Activated T-cell treated with anti-CD3 and anti-CD28 coated beads, Interleukin-2, amount 50 U/mL, for 72 hours (primary cell): ENCODE data around the gene ZMYND8. TPM values are rescaled to one million over a fixed set of nuclear protein-coding genes. Genes with fewer than 3 reads are reported as not detected.
A peak's percentile ranks its signal among the peaks of the same experiment; 100 is the strongest.
"Not testable (repeated sequence)": the region's sequence is repeated elsewhere in the genome, so short reads cannot be mapped to it uniquely, and the experiment has no call there.

ENCODE experiments used
- ATAC-seq, 2 donors: fragments of 150-1000 bp; cut with Tn5 transposase; replicated peaks in 1 of 2; 2 replicates each; pipeline ENCODE4 v1.10.0; 2021; ENCODE audit warnings: moderate library complexity in 2 of 2, mild to moderate bottlenecking in 1 of 2
- DNase-seq, 2 donors: peaks; one replicate each; pipeline ENCODE4 v3.0.0; 2021 to 2022; ENCODE audit warnings: mixed read lengths in 1 of 2
- H3K27ac Mint-ChIP-seq: one replicate; pipeline ENCODE4 v1.8.0; 2022; ENCODE audit warnings: mild to moderate bottlenecking, moderate library complexity, mixed read lengths
- H3K27me3 Mint-ChIP-seq: one replicate; pipeline ENCODE4 v1.8.0; 2022; ENCODE audit warnings: low read depth, mixed read lengths
- H3K36me3 Mint-ChIP-seq, 2 donors: one replicate each; pipeline ENCODE4 v1.8.0; 2022; ENCODE audit warnings: mixed read lengths in 2 of 2, mild to moderate bottlenecking in 1 of 2; ENCODE audit not compliant: insufficient read depth in 2 of 2
- H3K4me1 Mint-ChIP-seq: one replicate; pipeline ENCODE4 v1.8.0; 2022; ENCODE audit warnings: low read depth, mixed read lengths
- H3K4me3 Mint-ChIP-seq, 2 donors: one replicate each; pipeline ENCODE4 v1.8.0; 2022; ENCODE audit warnings: mild to moderate bottlenecking in 2 of 2, mixed read lengths in 2 of 2, moderate library complexity in 2 of 2
- H3K9me3 Mint-ChIP-seq, 2 donors: one replicate each; pipeline ENCODE4 v1.8.0; 2022; ENCODE audit warnings: mixed read lengths in 2 of 2
- total RNA-seq, 2 donors: library from RNA; stranded (reverse); gene quantifications; one replicate each; pipeline ENCODE4 v1.2.3, GENCODE V29; 2022

ZMYND8 gene
- total RNA-seq, 2 donors from 2014 or later = 34.3 to 40.1 TPM

GRCh38 chr20:47272893-47273590 is 83.5 kb downstream of the ZMYND8 start:
- DNase-seq (peak; percentile 58 to 69), ATAC-seq (peak; percentile 65 to 66)
- Mint-ChIP-seq H3K27ac (peak overlapping the region; percentile 94), H3K4me1 (peaks cover 50% of the 10 kb centered on the region), H3K4me3 (peak overlapping the region; percentile 82 to 90), H3K36me3 (peaks cover 8 to 24% of the 10 kb centered on the region in 2 donors), H3K27me3 (no peaks in the 10 kb centered on the region), H3K9me3 (no peaks in the 10 kb centered on the region)

DNA sequence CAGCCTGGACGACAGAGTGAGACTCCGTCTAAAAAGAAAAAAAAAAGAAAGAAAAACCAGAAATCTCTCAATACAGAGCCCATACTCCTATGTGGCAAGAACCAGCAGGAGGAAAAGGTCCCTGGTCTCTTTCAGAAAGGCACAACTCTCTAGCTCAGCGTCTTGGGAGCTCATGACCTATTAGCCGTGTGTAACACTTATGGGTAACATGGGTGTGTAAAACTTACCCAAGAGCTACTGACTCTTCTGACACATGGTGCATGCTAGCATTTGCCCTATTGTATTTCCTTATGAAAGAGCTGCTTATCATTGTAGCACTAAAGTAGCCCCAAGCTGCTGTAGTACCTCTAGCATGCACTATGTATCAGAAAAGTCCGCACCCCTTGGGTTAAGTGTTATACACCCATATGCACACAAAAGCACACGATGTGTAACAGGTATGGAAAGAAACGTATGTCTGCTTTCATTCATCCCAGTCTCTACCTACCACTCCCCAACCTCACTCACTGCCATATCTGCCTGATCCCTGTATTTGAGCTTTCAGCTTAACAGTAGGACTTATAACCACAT is 85.4 kb downstream of the ZMYND8 start:
- no peak overlapping the region for H3K27ac Mint-ChIP-seq
- ATAC-seq (no peak), DNase-seq (no peak)
- peaks cover 39% of the 10 kb centered on the region for H3K4me1 Mint-ChIP-seq
- H3K36me3 Mint-ChIP-seq = peaks cover 10 to 28% of the 10 kb centered on the region in 2 donors
- H3K4me3 Mint-ChIP-seq = no peak overlapping the region
- H3K9me3 Mint-ChIP-seq = no peaks in the 10 kb centered on the region
- H3K27me3 Mint-ChIP-seq = no peaks in the 10 kb centered on the region

DNA sequence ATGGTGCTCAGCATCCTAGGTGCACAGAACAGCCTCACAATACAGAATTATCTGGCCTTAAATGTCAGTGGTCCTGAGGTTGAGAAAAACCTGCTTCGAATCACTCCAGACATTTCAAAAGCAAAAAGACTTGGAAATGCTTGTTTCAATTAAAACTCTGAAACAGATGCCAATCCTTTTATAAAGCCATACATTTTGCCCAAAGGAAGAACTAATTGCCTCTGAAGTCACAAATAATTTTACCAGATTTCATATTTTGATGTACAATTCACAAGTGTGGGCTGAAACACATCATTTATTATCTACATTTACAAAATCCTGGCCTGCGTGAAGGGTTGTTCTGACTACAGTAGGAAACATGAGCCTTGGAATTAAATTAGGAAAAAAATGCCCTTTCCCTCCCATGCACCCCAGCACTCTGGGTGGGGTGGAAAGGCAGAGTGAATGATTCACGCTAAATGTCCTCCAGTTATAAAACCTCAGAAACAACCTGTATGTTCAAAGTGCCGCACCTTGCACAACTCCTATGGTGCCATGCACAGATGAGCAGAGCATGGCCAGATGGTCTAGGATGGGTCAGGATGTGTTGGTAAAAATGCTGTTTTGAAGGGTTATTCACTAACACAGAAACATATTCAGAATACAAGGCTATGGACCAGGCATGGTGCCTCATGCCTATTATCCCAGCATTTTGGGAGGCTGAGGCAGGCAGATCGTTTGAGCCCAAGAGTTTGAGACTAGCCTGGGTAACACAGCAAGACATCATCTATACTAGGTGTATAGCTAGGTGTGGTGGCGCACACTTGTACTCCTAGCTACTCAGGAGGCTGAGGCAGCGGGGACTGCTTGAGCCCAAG is 87.0 kb downstream of the ZMYND8 start:
- Mint-ChIP-seq H3K9me3 (no peaks in the 10 kb centered on the region), H3K4me3 (no peak overlapping the region), H3K27me3 (no peaks in the 10 kb centered on the region), H3K27ac (peak overlapping the region; percentile 51), H3K36me3 (peaks cover 10 to 19% of the 10 kb centered on the region in 2 donors), H3K4me1 (peaks cover 23% of the 10 kb centered on the region)
- ATAC-seq (no peak), DNase-seq (no peak)

GRCh38 chr20:47267621-47268020 is 88.9 kb downstream of the ZMYND8 start:
- Mint-ChIP-seq H3K9me3 (no peaks in the 10 kb centered on the region), H3K4me1 (peaks cover 4% of the 10 kb centered on the region), H3K36me3 (peaks cover 7 to 14% of the 10 kb centered on the region in 2 donors), H3K27me3 (no peaks in the 10 kb centered on the region), H3K4me3 (no peak overlapping the region), H3K27ac (no peak overlapping the region)
- DNase-seq = no peak
- no peak for ATAC-seq

DNA sequence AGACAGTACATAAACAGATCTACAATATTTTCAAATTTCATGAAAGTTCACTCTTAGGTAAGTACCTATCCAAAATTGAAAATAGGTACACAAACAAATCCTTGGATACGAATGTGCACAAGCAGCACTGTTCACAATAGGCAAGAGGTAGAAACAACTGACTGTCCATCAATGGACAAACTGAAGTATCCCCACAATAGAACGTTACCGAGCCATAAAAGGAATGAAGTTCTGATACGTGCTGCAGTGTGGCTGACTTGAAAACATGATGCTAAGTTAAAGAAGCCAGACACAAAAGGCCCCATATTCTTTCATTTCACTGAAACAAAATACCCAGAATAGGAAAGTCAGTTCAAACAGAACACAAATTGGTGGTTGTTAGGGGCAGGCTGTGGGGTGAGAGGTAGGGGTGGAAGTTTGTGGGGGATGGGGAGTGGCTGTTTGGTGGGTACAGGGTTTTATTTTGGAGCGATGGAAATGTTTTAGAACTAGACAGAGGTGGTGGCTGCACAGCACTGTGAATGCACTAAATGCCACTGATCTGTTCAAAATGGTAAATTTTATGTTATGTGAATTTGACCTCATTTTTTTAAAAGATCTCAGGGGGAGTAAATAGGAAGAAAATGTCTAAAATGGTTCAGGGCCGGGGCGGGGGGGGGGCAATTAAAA is 89.5 kb downstream of the ZMYND8 start:
- peak overlapping the region; percentile 14 for H3K27ac Mint-ChIP-seq
- peaks cover 7 to 18% of the 10 kb centered on the region in 2 donors for H3K36me3 Mint-ChIP-seq
- no peak for ATAC-seq
- no peaks in the 10 kb centered on the region for H3K9me3 Mint-ChIP-seq
- no peak overlapping the region for H3K4me3 Mint-ChIP-seq
- no peak for DNase-seq
- H3K4me1 Mint-ChIP-seq = no peaks in the 10 kb centered on the region
- H3K27me3 Mint-ChIP-seq = no peaks in the 10 kb centered on the region

GRCh38 chr20:47265984-47266383 is 90.5 kb downstream of the ZMYND8 start:
- DNase-seq (no peak), ATAC-seq (no peak)
- Mint-ChIP-seq H3K4me1 (no peaks in the 10 kb centered on the region), H3K27ac (no peak overlapping the region), H3K27me3 (no peaks in the 10 kb centered on the region), H3K36me3 (peaks cover 5 to 24% of the 10 kb centered on the region in 2 donors), H3K9me3 (no peaks in the 10 kb centered on the region), H3K4me3 (no peak overlapping the region)

DNA sequence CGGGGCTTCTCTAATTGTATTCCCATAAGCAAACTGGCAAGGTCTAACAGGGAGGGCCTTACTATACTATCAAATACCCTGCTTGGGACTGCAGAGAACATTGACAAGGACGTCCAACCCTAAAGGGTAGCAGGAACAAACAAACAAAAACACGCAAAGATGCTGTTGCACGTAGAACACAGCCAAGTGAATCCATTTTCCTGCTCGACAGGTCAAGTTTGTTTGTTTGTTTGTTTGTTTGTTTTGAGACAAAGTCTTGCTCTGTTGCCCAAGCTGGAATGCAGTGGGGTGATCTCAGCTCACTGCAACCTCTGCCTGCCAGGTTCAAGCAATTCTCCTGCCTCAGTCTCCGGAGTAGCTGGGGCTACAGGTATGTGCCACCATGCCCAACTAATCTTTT is 91.3 kb downstream of the ZMYND8 start:
- H3K36me3 Mint-ChIP-seq = peaks cover 8 to 22% of the 10 kb centered on the region in 2 donors
- no peak for ATAC-seq

DNA sequence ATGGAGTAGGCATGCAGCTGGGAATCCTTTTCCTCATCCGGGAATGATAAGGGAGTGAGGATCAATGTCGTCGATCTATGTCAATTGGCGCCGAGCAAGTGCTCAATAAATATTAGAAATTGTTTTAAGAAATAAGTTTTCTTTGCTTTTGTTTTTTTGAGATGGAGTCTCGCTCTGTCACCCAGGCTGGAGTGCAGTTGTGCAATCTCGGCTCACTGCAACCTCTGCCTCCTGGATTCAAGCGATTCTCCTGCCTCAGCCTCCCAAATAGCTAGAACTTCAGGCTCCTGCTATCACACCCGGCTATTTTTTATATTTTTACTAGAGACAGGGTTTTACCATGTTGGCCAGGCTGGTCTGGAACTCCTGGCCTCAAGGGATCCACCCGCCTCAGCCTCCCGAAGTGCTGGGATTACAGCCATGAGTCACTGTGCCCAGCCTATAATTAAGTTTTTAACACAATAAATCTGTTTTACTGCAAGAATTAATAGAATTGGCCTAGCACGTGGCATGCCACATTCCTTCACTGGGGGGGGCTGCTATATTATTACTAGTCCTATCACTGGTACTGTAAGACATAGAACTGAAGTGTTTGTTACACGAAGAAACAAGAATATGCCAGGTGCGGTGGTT is 92.2 kb downstream of the ZMYND8 start:
- not testable (repeated sequence) for H3K27ac Mint-ChIP-seq, H3K4me1 Mint-ChIP-seq, DNase-seq, H3K9me3 Mint-ChIP-seq, ATAC-seq, H3K27me3 Mint-ChIP-seq, H3K4me3 Mint-ChIP-seq
- H3K36me3 Mint-ChIP-seq = peaks cover 6 to 25% of the 10 kb centered on the region in 2 donors

More for the DNA sequence above, 91.3 kb downstream of the ZMYND8 start:
- Mint-ChIP-seq H3K27me3 (no peaks in the 10 kb centered on the region), H3K4me3 (no peak overlapping the region), H3K27ac (no peak overlapping the region), H3K4me1 (no peaks in the 10 kb centered on the region), H3K9me3 (no peaks in the 10 kb centered on the region)
- DNase-seq = no peak

DNA sequence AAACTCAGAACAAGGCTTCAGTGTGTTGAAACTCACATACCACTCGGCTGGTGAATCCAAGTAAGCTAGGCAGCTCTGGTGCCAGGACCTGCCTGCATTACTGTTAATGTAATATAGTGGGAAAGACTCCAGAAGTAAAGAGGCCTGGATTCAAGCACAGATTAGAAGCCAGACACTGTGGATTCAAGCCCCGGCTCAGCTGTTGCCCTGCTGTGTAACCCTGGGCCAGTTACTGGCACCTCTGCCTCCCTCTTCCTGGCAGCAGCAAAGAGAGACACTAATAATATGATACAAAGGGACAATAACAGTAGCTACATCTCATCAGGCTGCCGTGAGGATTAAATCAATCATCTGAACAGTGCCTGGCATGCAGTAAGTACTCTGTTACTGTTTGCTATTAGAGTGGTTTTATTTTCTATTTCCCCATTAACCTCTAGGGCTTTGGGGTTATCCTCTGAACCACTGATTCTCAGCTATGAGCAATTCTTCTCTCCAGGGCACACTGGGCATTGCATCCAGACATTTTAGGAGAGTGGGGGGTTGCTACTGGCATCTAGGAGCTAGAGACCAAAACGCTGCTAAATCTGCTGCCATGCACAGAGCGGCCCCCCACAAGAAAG is 92.9 kb downstream of the ZMYND8 start:
- ATAC-seq = no peak
- no peak overlapping the region for H3K4me3 Mint-ChIP-seq
- peaks cover 13% of the 10 kb centered on the region for H3K4me1 Mint-ChIP-seq
- no peak for DNase-seq
- H3K36me3 Mint-ChIP-seq = peaks cover 6 to 25% of the 10 kb centered on the region in 2 donors
- H3K27me3 Mint-ChIP-seq = no peaks in the 10 kb centered on the region
- no peak overlapping the region for H3K27ac Mint-ChIP-seq
- H3K9me3 Mint-ChIP-seq = no peaks in the 10 kb centered on the region

GRCh38 chr20:47263080-47263464 is 93.4 kb downstream of the ZMYND8 start:
- no peak overlapping the region for H3K4me3 Mint-ChIP-seq
- peaks cover 15% of the 10 kb centered on the region for H3K4me1 Mint-ChIP-seq
- H3K9me3 Mint-ChIP-seq = no peaks in the 10 kb centered on the region
- ATAC-seq (no peak), DNase-seq (no peak)
- no peaks in the 10 kb centered on the region for H3K27me3 Mint-ChIP-seq
- no peak overlapping the region for H3K27ac Mint-ChIP-seq
- peaks cover 8 to 25% of the 10 kb centered on the region in 2 donors for H3K36me3 Mint-ChIP-seq

DNA sequence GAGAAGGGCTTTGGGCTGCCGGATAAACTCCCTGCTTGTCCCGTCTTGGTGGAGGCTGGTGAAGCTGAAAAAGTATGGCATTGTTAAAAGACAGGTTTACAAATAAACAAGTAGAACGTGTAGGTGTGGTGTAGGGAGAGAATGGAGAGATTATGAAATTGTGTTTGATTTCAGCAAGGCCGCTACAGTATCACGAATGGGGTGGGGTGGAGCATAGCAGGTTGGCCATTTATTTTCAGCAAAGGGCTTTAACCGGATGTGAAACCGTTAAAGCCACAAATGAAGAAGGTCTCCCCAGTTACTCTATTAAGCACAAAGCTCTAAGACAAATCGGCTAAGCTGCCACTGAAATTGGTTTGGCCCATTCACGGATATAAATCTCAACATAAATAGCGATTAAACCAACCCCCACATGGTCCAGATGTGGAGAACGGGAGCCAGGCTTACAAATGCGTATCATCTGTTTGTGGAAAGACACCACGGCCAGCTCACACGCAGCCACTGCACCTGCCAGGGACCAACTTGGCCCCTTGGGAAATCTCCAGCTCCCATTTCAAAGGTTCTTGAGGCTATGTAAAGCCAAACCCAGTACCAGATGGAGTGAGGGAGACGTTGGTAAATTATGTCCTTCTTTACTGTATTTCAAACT is 94.0 kb downstream of the ZMYND8 start:
- Mint-ChIP-seq H3K4me3 (no peak overlapping the region), H3K27ac (no peak overlapping the region), H3K27me3 (no peaks in the 10 kb centered on the region), H3K36me3 (peaks cover 6 to 22% of the 10 kb centered on the region in 2 donors), H3K9me3 (no peaks in the 10 kb centered on the region), H3K4me1 (peaks cover 15% of the 10 kb centered on the region)
- DNase-seq (no peak), ATAC-seq (no peak)

- H3K27me3 Mint-ChIP-seq = no peaks in the 10 kb centered on the region
- H3K36me3 Mint-ChIP-seq = peaks cover 5 to 22% of the 10 kb centered on the region in 2 donors
- DNase-seq (no peak), ATAC-seq (no peak)
- no peak overlapping the region for H3K4me3 Mint-ChIP-seq
- no peaks in the 10 kb centered on the region for H3K9me3 Mint-ChIP-seq
- no peak overlapping the region for H3K27ac Mint-ChIP-seq
- H3K4me1 Mint-ChIP-seq = peaks cover 15% of the 10 kb centered on the region
Observed at GRCh38 chr20:47262008-47262364, 94.5 kb downstream of the ZMYND8 start.
